Measurements from ENCODE around the gene LHB. TPM values are rescaled to one million over a fixed set of nuclear protein-coding genes. Genes with fewer than 3 reads are reported as not detected.

LHB gene
- total and polyA plus RNA-seq, 2 donors (not counting 3 experiments of a cell fraction or from before 2014, with no cell fraction given): 1.3 TPM; not detected in 1

DNA sequence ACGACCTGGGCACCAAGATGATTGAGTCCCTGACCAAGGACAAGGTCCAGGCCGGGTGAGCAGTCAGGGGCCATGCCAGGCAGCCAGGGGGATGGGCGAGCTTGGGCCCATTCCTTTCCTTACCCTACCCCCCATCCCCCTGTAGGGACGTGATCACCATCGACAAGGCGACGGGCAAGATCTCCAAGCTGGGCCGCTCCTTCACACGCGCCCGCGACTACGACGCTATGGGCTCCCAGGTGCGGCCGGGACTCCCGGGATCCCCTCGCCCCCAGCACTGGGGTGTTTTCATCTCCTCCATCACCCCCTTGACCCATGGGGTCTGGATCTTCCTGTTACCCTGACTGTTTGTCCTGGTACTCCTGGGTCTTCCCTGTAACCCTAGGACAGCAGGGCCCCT is 7.1 kb downstream of the LHB start:
- no peaks in the 10 kb centered on the region for H3K9me3 ChIP-seq (replicated peaks; ENCODE audit: control insufficient read depth, insufficient read depth, low read length)
- no peaks in the 10 kb centered on the region for H3K79me2 ChIP-seq (ENCODE audit: control insufficient read depth, insufficient read depth, low read length)
- dilution Hi-C loops (cut with MboI; ENCODE audit: extremely low pct_ligation_motif_present, low sequenced_read_pairs): no loop called here
- peaks cover 3 to 38% of the 10 kb centered on the region in 2 experiments for H3K36me3 ChIP-seq (ENCODE audit: control insufficient read depth in 2 of 2, extremely low read depth in 1 of 2, insufficient read depth in 2 of 2, low read length in 2 of 2)
- no peak overlapping the region for H3K9ac ChIP-seq (replicated peaks; ENCODE audit: extremely low read depth, insufficient read depth, low read length)
- H3K27me3 ChIP-seq (ENCODE audit: control insufficient read depth in 2 of 2, insufficient read depth in 2 of 2, low read length in 2 of 2): no peaks in the 10 kb centered on the region
- FAIRE-seq (no peak), DNase-seq (ENCODE audit: low read depth, low spot score) (no peak)
- H2AFZ ChIP-seq (ENCODE audit: low read depth, low read length): no peak overlapping the region
- no peaks in the 10 kb centered on the region for H3K9me1 ChIP-seq (replicated peaks; ENCODE audit: control insufficient read depth, extremely low read depth, insufficient read depth, low read length)
- POLR2A ChIA-PET: no interaction called here
- no peak overlapping the region for H3K27ac ChIP-seq (ENCODE audit: insufficient read depth, low read depth, low read length)
- CTCF ChIA-PET: interaction anchor here (1.0 to 7.2 kb wide), 6 partner anchors 10 to 189 kb away, joined by 3 to 59 read pairs (median 4); partner anchors contain the start of genes GYS1 and RUVBL2
- TF ChIP-seq, protein P1, sequence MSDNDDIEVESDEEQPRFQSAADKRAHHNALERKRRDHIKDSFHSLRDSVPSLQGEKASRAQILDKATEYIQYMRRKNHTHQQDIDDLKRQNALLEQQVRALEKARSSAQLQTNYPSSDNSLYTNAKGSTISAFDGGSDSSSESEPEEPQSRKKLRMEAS (IDR thresholded peaks at IDR 0.05; ENCODE audit: insufficient read depth, insufficient read length): no peak
- TF ChIP-seq, protein P2, sequence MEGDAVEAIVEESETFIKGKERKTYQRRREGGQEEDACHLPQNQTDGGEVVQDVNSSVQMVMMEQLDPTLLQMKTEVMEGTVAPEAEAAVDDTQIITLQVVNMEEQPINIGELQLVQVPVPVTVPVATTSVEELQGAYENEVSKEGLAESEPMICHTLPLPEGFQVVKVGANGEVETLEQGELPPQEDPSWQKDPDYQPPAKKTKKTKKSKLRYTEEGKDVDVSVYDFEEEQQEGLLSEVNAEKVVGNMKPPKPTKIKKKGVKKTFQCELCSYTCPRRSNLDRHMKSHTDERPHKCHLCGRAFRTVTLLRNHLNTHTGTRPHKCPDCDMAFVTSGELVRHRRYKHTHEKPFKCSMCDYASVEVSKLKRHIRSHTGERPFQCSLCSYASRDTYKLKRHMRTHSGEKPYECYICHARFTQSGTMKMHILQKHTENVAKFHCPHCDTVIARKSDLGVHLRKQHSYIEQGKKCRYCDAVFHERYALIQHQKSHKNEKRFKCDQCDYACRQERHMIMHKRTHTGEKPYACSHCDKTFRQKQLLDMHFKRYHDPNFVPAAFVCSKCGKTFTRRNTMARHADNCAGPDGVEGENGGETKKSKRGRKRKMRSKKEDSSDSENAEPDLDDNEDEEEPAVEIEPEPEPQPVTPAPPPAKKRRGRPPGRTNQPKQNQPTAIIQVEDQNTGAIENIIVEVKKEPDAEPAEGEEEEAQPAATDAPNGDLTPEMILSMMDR (IDR thresholded peaks at IDR 0.05; ENCODE audit: extremely low read depth in 1 of 2, insufficient read depth in 1 of 2, low read depth in 1 of 2, low read length in 2 of 2): no peak
- TF ChIP-seq GATA2 (IDR thresholded peaks at IDR 0.05; ENCODE audit: insufficient read depth, insufficient read length, low read depth, low read length) (no peak), FOS (IDR thresholded peaks at IDR 0.05; ENCODE audit: borderline replicate concordance, insufficient read depth, low read length) (no peak), EZH2 (IDR thresholded peaks at IDR 0.05; ENCODE audit: borderline replicate concordance, low read depth, low read length, severe bottlenecking) (no peak), MYC (IDR thresholded peaks at IDR 0.05; ENCODE audit: low read depth, low read length) (no peak), POLR2A (IDR thresholded peaks at IDR 0.05; ENCODE audit: low read depth, low read length) (no peak), JUN (IDR thresholded peaks at IDR 0.05; ENCODE audit: borderline replicate concordance, insufficient read depth, insufficient read length, low read depth) (no peak)
- no peaks in the 10 kb centered on the region for H3K4me1 ChIP-seq (ENCODE audit: control insufficient read depth, extremely low read depth, insufficient read depth, low read length)
- BruUV-seq (replicated peaks): no TSS peak
- intact Hi-C loops (cut with micrococcal nuclease): no loop called here
- no peak overlapping the region for H3K4me3 ChIP-seq (replicated peaks in 1 of 3; ENCODE audit: insufficient read depth in 1 of 3, low read depth in 1 of 3, low read length in 3 of 3)
- no peaks in the 10 kb centered on the region for H4K20me1 ChIP-seq (replicated peaks; ENCODE audit: control insufficient read depth, extremely low read depth, insufficient read depth, low read length)
- no peak overlapping the region for H3K4me2 ChIP-seq (ENCODE audit: insufficient read depth, low read length)
